ENCODE results near the gene POLR2F. TPM values are rescaled to one million over a fixed set of nuclear protein-coding genes. Genes with fewer than 3 reads are reported as not detected.
"Not testable (repeated sequence)": the region's sequence is repeated elsewhere in the genome, so short reads cannot be mapped to it uniquely, and the experiment has no call there.

POLR2F gene
- total RNA-seq, 6 donors from 2014 or later: 48.9 to 152 (median 71.7) TPM

DNA sequence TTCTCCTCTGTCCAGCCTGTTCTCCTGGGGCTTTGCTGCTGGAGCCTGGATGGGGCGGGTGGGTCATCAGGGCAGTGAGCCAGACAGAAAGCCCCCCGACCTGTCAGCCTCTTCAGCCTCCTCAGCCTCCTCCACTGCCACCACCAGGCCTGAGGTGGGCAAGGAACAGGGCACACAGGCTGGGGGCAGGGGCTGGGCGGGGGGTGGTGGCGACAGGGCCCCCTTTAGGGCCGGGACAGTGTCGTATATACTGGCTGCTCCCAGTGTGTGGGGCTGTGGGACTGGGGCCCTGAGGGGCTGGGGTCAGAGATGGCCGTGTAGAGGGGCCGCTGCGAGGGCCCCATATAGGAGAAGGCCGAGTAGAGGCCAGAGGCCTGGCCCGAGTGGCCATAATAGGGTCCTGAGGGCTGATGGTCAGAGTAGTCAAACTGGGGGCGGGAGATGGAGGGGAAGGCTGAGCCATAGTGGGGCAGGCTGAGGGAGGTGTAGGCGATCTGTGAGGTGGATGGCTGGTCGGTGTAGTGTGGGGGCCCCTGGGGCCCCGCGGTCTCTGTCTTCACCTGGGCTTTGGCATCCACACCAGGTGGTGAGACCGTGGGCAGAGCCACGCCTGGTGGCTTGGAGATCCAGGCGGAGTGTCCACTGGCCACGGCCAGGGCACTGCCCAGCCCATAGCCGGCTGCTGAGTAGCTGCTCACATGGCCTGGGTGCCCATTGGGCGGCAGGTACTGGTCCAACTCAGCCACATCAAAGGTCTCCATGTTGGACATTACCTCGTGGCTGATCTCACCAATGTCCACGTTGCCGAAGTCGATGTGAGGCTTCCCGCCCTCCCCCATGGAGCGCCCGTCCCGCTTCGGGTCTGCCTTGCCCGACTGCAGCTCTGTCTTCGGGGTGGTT is 20.0 kb downstream of the POLR2F start:
- H3K4me3 ChIP-seq: no peak overlapping the region
- H3K4me1 ChIP-seq: no peaks in the 10 kb centered on the region
- H3K27ac ChIP-seq: no peak overlapping the region
- H3K9me3 ChIP-seq: no peaks in the 10 kb centered on the region
- ATAC-seq (ENCODE audit: low FRiP score in 2 of 2) (peak; percentile 24 to 38), DNase-seq (peak in 1 of 2 donors; percentile 65)
- TF ChIP-seq, protein P1, sequence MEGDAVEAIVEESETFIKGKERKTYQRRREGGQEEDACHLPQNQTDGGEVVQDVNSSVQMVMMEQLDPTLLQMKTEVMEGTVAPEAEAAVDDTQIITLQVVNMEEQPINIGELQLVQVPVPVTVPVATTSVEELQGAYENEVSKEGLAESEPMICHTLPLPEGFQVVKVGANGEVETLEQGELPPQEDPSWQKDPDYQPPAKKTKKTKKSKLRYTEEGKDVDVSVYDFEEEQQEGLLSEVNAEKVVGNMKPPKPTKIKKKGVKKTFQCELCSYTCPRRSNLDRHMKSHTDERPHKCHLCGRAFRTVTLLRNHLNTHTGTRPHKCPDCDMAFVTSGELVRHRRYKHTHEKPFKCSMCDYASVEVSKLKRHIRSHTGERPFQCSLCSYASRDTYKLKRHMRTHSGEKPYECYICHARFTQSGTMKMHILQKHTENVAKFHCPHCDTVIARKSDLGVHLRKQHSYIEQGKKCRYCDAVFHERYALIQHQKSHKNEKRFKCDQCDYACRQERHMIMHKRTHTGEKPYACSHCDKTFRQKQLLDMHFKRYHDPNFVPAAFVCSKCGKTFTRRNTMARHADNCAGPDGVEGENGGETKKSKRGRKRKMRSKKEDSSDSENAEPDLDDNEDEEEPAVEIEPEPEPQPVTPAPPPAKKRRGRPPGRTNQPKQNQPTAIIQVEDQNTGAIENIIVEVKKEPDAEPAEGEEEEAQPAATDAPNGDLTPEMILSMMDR (IDR thresholded peaks at IDR 0.05): no peak
- no peak for TF ChIP-seq EP300 (IDR thresholded peaks at IDR 0.05)
- TF ChIP-seq POLR2A (IDR thresholded peaks at IDR 0.05): no peak
- no peak for TF ChIP-seq POLR2AphosphoS5 (IDR thresholded peaks at IDR 0.05)
- H3K36me3 ChIP-seq: peaks cover 0 to 29% (median 12%) of the 10 kb centered on the region in 4 donors
- WGBS, 2 donors: 93 to 95% methylated on average over 27 to 29 of the region's 33 CpGs
- H3K27me3 ChIP-seq: no peaks in the 10 kb centered on the region

- DNase-seq: no peak
- ATAC-seq (ENCODE audit: low FRiP score in 2 of 2): no peak
- H3K9me3 ChIP-seq: no peaks in the 10 kb centered on the region
- no peak overlapping the region for H3K27ac ChIP-seq
- no peaks in the 10 kb centered on the region for H3K4me1 ChIP-seq
- peaks cover 0 to 17% (median 3%) of the 10 kb centered on the region in 4 donors for H3K36me3 ChIP-seq
- H3K27me3 ChIP-seq: no peaks in the 10 kb centered on the region
- H3K4me3 ChIP-seq: no peak overlapping the region
- 88 to 100% methylated on average over 2 of the region's 2 CpGs for WGBS, 2 donors
- TF ChIP-seq POLR2A (IDR thresholded peaks at IDR 0.05): no peak
- TF ChIP-seq EP300 (IDR thresholded peaks at IDR 0.05): no peak
- no peak for TF ChIP-seq POLR2AphosphoS5 (IDR thresholded peaks at IDR 0.05)
- TF ChIP-seq, protein P1 (IDR thresholded peaks at IDR 0.05): no peak
These were observed 21.7 kb downstream of the POLR2F start for GRCh38 chr22:37975153-37975552.

- H3K27me3 ChIP-seq; H3K4me1 ChIP-seq; H3K27ac ChIP-seq; ATAC-seq (ENCODE audit: low FRiP score in 2 of 2); DNase-seq; H3K9me3 ChIP-seq; H3K4me3 ChIP-seq: not testable (repeated sequence)
- H3K36me3 ChIP-seq: peaks cover 0 to 14% (median 3%) of the 10 kb centered on the region in 4 donors
- WGBS, 2 donors: 96 to 97% methylated on average over 8 of the region's 8 CpGs
These were observed 22.5 kb downstream of the POLR2F start for GRCh38 chr22:37976022-37976421.

- no peak overlapping the region for H3K4me3 ChIP-seq
- TF ChIP-seq POLR2AphosphoS5 (IDR thresholded peaks at IDR 0.05) (no peak), EP300 (IDR thresholded peaks at IDR 0.05) (no peak), POLR2A (IDR thresholded peaks at IDR 0.05) (no peak)
- TF ChIP-seq, protein P1 (IDR thresholded peaks at IDR 0.05): no peak
- H3K27ac ChIP-seq: no peak overlapping the region
These were observed 23.0 kb downstream of the POLR2F start for GRCh38 chr22:37976547-37976946.

DNA sequence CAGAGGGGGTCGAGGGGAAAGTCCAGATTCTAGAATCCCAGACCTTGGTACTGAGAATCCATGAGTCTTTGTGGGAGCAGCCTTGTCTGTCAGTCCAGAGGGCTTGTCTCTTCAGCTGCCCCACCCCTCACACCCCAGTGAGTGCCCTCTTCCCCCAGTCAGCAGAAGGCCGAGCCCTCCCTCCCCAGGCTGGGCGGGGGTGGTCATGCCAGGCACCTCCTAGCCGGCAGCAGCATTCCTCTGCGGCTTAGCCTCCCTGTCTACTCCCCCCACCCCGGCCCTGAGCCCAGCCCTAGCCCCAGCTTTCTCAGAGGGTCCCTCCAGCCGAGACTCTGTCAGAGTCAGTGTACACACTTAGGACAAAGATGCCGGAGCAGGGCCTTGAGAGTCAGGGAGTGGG is 26.3 kb downstream of the POLR2F start:
- H3K4me3 ChIP-seq: no peak overlapping the region
- ATAC-seq (ENCODE audit: low FRiP score in 2 of 2): no peak
- WGBS, 2 donors: 73 to 90% methylated on average over 7 to 8 of the region's 8 CpGs
- TF ChIP-seq EP300 (IDR thresholded peaks at IDR 0.05) (no peak), POLR2AphosphoS5 (IDR thresholded peaks at IDR 0.05) (no peak), POLR2A (IDR thresholded peaks at IDR 0.05) (no peak)
- TF ChIP-seq, protein P1 (IDR thresholded peaks at IDR 0.05): no peak
- no peak overlapping the region for H3K27ac ChIP-seq
- no peaks in the 10 kb centered on the region for H3K4me1 ChIP-seq
- no peak for DNase-seq
- no peaks in the 10 kb centered on the region for H3K27me3 ChIP-seq
- H3K9me3 ChIP-seq: no peaks in the 10 kb centered on the region
- peaks cover 0 to 3% (median 1%) of the 10 kb centered on the region in 4 donors for H3K36me3 ChIP-seq

More at GRCh38 chr22:37976547-37976946, 23.0 kb downstream of the POLR2F start:
- Histone ChIP-seq H3K27me3 (no peaks in the 10 kb centered on the region), H3K4me1 (no peaks in the 10 kb centered on the region), H3K9me3 (no peaks in the 10 kb centered on the region), H3K36me3 (peaks cover 0 to 11% (median 3%) of the 10 kb centered on the region in 4 donors)
- DNase-seq (no peak), ATAC-seq (ENCODE audit: low FRiP score in 2 of 2) (no peak)
- 86 to 90% methylated on average over 4 of the region's 4 CpGs for WGBS, 2 donors
